Vagina (tissue), 2 donors: ENCODE measurements around the gene ADCY4. TPM values are rescaled to one million over a fixed set of nuclear protein-coding genes. Genes with fewer than 3 reads are reported as not detected.

Experiments
- DNase-seq, 2 donors: peaks; one replicate each; pipeline ENCODE4 v3.0.0-alpha.2; 2017; ENCODE audit errors: extremely low spot score in 2 of 2
- H3K27ac ChIP-seq: fragments of 200-600 bp; sonication (generic); one replicate; pipeline ENCODE4 v1.5.1; 2019
- H3K27me3 ChIP-seq: fragments of 200-600 bp; sonication (generic); one replicate; pipeline ENCODE4 v1.5.1; 2019
- H3K36me3 ChIP-seq, 2 donors: fragments of 200-600 bp; sonication (generic); one replicate each; pipeline ENCODE4 v1.5.1; 2017 to 2019
- H3K4me1 ChIP-seq: fragments of 200-600 bp; sonication (generic); one replicate; pipeline ENCODE4 v1.5.1; 2019
- H3K4me3 ChIP-seq, 2 donors: fragments of 200-600 bp; sonication (generic); 1 replicate in 1 of 2; 2 replicates in 1 of 2; pipeline ENCODE4 v1.5.1; 2016 to 2019
- H3K9me3 ChIP-seq: fragments of 200-600 bp; sonication (generic); one replicate; pipeline ENCODE4 v1.5.1; 2019
- POLR2A ChIP-seq, 2 donors: fragments of 450-650 bp; IDR thresholded peaks; one replicate each; pipeline ENCODE4 v1.6.1; 2017; ENCODE audit warnings: antibody characterized with exemption in 2 of 2, mild to moderate bottlenecking in 2 of 2, moderate library complexity in 2 of 2
- POLR2AphosphoS5 ChIP-seq, 2 donors: sonication (generic); formaldehyde crosslinking; IDR thresholded peaks; one replicate each; pipeline ENCODE4 v1.9.0; 2017; ENCODE audit warnings: antibody characterized with exemption in 2 of 2, mild to moderate bottlenecking in 2 of 2, low read depth in 1 of 2; ENCODE audit not compliant: insufficient read depth in 1 of 2
- intact Hi-C: fragments of 100-400 bp; cut with DNase I; formaldehyde crosslinking; loops from one replicate; pipeline ENCODE4 v1.15.1; 2023
- total RNA-seq: library from RNA; depleted of rRNA; stranded (reverse); fragments of >200 nt; gene quantifications from one replicate; pipeline ENCODE4 v1.2.3, GENCODE V29; 2016
- TF ChIP-seq, protein P1 (sequence below), 3 experiments: fragments of 450-650 bp in 2 of 3; fragments of 200-600 bp in 1 of 3; sonication (generic) in 1 of 3; IDR thresholded peaks; one replicate each; pipeline ENCODE4 v1.5.1; 2017 to 2019; ENCODE audit warnings: antibody characterized with exemption in 3 of 3, mild to moderate bottlenecking in 2 of 3, moderate library complexity in 2 of 3

Gene ADCY4
- total RNA-seq, 1 donor from 2014 or later, result 32.7 TPM

DNA sequence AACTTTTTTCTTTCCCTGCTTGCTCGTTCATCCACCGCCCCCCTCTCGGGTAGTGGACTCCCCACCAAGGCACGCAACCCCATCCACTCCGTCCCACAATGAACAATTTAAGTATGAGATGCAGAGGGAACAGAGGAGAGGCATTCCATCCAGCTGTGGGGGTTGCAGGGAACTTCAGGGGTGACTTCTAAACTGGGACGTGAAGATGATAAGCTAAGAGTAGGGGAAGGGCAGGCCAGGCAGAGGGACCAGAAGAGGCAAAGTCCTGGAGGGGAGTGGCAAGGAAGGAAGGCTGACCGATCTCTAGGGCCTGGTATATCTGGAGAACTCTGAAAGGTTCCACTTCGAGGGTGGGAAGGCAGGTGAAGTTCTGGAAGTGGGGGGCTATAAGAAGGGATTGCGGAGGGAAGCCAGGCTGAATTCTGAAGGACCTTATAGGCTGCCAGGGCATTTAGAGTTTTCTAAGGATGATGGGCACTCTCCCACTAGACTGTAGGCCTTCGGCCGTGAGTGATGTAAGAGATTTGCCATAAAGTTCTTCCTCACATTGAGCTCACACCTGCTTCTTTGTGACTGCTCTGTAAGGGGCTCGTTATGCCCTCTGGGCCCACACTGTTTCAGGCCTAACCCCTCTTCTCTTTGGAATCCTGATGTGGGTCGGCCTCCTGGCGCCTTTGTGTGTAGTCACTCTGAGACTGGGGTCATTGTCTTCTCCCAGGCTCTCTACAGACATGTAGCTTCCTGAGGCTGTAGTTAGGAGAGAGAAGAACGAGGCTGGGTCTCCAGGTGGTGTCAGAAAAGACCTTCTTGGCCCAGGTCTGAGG lies 45.2 kb upstream of the ADCY4 start:
- Histone ChIP-seq H3K27me3 (no peaks in the 10 kb centered on the region), H3K4me3 (no peak overlapping the region), H3K4me1 (peaks cover 23% of the 10 kb centered on the region), H3K36me3 (peaks cover 0 to 8% of the 10 kb centered on the region in 2 donors), H3K27ac (no peak overlapping the region), H3K9me3 (no peaks in the 10 kb centered on the region)
- intact Hi-C loops, result no loop called here
- no peak for DNase-seq
- TF ChIP-seq, protein P1, sequence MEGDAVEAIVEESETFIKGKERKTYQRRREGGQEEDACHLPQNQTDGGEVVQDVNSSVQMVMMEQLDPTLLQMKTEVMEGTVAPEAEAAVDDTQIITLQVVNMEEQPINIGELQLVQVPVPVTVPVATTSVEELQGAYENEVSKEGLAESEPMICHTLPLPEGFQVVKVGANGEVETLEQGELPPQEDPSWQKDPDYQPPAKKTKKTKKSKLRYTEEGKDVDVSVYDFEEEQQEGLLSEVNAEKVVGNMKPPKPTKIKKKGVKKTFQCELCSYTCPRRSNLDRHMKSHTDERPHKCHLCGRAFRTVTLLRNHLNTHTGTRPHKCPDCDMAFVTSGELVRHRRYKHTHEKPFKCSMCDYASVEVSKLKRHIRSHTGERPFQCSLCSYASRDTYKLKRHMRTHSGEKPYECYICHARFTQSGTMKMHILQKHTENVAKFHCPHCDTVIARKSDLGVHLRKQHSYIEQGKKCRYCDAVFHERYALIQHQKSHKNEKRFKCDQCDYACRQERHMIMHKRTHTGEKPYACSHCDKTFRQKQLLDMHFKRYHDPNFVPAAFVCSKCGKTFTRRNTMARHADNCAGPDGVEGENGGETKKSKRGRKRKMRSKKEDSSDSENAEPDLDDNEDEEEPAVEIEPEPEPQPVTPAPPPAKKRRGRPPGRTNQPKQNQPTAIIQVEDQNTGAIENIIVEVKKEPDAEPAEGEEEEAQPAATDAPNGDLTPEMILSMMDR (IDR thresholded peaks at IDR 0.05), result no peak
- no peak for TF ChIP-seq POLR2A (IDR thresholded peaks at IDR 0.05)

DNA sequence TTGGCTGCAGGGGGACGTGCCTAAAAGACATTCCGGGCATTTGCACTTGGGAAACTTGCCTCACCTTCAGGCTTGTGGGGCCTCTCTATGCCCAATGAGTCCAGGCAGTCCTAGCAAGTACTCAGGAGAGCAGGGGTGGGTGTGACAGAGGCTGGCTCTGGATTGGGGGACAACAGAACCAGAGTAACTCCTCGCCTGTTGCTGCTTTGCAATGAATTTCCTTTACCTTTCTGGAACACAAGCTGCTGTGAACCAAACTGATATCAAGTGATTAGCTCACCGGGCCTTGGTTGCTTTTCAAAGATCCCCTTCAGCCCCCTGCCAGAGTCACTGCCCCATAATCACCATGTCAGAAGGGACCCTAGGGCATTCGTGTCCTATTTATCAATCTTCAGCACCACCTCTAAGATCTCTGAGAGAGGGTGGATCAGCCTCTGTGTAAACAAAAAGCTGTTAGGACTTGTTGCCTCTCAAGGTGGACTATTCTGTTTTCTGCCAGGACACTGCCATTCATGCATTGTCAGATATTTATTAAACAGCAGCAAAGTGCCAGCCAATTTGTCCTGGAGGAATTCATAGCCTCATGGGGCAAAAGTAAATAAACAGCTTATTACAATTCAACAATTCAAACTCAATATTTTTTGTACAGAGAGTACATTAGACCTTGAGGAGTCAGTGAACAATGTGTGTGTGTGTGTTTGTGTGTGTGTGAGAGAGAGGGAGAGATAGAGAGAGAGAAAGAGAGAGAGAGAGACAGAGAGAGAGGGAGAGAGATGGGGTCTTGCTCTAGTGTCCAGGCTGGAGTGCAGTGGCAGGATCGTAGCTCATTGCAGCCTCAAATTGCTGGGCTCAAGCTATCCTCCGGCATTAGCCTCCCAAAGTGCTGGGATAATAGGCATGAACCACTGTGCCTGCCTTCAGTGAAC lies 44.4 kb upstream of the ADCY4 start:
- H3K9me3 ChIP-seq, result no peaks in the 10 kb centered on the region
- H3K27ac ChIP-seq, result no peak overlapping the region
- no peak for DNase-seq
- intact Hi-C loops, result no loop called here
- H3K27me3 ChIP-seq, result no peaks in the 10 kb centered on the region
- no peak for TF ChIP-seq POLR2AphosphoS5 (IDR thresholded peaks at IDR 0.05; ENCODE audit: insufficient read depth in 1 of 2, low read depth in 1 of 2)
- H3K4me3 ChIP-seq, result no peak overlapping the region
- H3K36me3 ChIP-seq, result peaks cover 0 to 14% of the 10 kb centered on the region in 2 donors
- H3K4me1 ChIP-seq, result peaks cover 23% of the 10 kb centered on the region

DNA sequence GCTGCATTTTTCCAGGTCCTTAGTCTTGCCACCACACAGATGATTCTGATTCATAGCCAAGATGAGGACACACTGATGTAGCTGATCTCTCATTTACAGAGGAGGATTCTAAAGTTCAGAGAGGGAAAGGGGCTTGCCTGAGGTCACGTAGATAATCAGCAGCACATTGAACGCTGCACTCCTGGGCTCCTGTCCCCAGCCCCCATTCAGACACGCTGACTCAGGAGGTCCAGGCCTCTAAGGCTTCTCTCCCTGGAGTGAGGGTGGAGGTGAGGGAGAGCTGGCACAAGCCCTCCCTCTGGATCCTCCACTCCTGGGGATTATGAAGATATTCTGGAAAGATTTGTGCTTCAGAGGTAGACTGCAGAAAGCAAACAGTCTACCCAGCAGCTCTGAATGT lies 43.5 kb upstream of the ADCY4 start:
- no peak overlapping the region for H3K27ac ChIP-seq
- no peak for DNase-seq
- TF ChIP-seq POLR2A (IDR thresholded peaks at IDR 0.05) (no peak), POLR2AphosphoS5 (IDR thresholded peaks at IDR 0.05; ENCODE audit: insufficient read depth in 1 of 2, low read depth in 1 of 2) (no peak)
- TF ChIP-seq, protein P1 (IDR thresholded peaks at IDR 0.05), result no peak

DNA sequence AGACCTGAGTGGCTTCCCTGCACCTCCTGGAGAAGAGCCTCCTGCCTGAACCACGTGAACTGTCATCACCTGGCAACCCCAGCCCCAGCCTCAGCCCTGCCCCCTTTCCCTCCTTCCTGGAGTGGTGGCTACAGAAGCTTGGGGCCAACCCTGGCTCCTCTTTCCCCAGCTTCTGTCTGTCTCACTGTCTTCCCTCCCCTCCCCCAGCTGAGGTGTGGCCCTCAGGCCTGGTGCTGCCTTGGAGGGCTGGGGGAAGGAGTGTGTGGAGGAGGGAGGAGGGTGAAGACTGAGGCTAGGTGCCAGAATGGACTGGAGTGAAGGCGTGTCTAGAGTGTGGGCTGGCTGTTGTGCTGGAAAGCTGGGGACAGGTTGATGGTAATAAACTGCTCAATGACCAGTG lies 42.8 kb upstream of the ADCY4 start:
- Histone ChIP-seq H3K36me3 (peaks cover 0 to 21% of the 10 kb centered on the region in 2 donors), H3K27ac (no peak overlapping the region), H3K9me3 (no peaks in the 10 kb centered on the region), H3K4me1 (peaks cover 23% of the 10 kb centered on the region), H3K27me3 (no peaks in the 10 kb centered on the region), H3K4me3 (no peak overlapping the region)
- no peak for DNase-seq
- TF ChIP-seq POLR2AphosphoS5 (IDR thresholded peaks at IDR 0.05; ENCODE audit: insufficient read depth in 1 of 2, low read depth in 1 of 2) (no peak), POLR2A (IDR thresholded peaks at IDR 0.05) (no peak)
- TF ChIP-seq, protein P1 (IDR thresholded peaks at IDR 0.05), result no peak
- intact Hi-C loops, result no loop called here

More for the DNA sequence above, 43.5 kb upstream of the ADCY4 start:
- no peaks in the 10 kb centered on the region for H3K9me3 ChIP-seq
- peaks cover 0 to 18% of the 10 kb centered on the region in 2 donors for H3K36me3 ChIP-seq
- no peak overlapping the region for H3K4me3 ChIP-seq
- no peaks in the 10 kb centered on the region for H3K27me3 ChIP-seq
- H3K4me1 ChIP-seq, result peaks cover 23% of the 10 kb centered on the region
- intact Hi-C loops, result no loop called here

DNA sequence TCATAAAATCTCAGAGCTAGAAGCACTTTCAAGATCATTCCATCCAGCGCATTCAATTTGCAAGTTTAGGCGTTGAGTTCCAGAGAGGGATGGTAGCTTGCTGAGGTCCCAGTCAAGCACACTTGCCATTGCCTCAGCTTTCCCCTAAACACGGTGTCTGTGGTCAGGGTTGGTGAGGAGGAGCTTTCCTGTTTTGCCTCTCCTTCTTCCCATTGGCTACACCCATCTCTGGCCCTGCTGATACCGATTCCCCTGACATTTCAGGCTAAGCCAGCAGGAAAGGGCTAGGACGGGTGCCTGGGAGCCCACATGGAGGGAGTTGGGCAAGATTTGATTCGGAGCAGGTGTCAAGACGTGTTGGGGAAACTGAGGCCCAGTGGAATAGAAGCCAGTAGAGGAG lies 42.3 kb upstream of the ADCY4 start:
- H3K27ac ChIP-seq, result no peak overlapping the region
- H3K36me3 ChIP-seq, result peaks cover 0 to 21% of the 10 kb centered on the region in 2 donors

More for the DNA sequence above, 42.3 kb upstream of the ADCY4 start:
- no peak for TF ChIP-seq POLR2A (IDR thresholded peaks at IDR 0.05)
- TF ChIP-seq, protein P1 (IDR thresholded peaks at IDR 0.05), result no peak
- no peak for TF ChIP-seq POLR2AphosphoS5 (IDR thresholded peaks at IDR 0.05; ENCODE audit: insufficient read depth in 1 of 2, low read depth in 1 of 2)
- intact Hi-C loops, result no loop called here
- Histone ChIP-seq H3K4me3 (no peak overlapping the region), H3K27me3 (no peaks in the 10 kb centered on the region), H3K9me3 (no peaks in the 10 kb centered on the region), H3K4me1 (peaks cover 20% of the 10 kb centered on the region)
- no peak for DNase-seq
